ENCODE results near the gene ATP6V1G2.

ATP6V1G2 gene

DNA sequence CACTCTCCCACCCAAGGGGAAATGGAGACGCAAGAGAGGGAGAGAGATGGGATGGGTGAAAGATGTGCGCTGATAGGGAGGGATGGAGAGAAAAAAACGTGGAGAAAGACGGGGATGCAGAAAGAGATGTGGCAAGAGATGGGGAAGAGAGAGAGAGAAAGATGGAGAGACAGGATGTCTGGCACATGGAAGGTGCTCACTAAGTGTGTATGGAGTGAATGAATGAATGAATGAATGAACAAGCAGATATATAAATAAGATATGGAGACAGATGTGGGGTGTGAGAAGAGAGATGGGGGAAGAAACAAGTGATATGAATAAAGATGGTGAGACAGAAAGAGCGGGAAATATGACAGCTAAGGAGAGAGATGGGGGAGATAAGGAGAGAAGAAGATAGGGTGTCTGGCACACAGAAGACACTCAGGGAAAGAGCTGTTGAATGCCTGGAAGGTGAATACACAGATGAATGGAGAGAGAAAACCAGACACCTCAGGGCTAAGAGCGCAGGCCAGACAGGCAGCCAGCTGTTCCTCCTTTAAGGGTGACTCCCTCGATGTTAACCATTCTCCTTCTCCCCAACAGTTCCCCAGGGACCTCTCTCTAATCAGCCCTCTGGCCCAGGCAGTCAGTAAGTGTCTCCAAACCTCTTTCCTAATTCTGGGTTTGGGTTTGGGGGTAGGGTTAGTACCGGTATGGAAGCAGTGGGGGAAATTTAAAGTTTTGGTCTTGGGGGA is 29.7 kb upstream of the ATP6V1G2 start:
- DNase-seq = no peak

DNA sequence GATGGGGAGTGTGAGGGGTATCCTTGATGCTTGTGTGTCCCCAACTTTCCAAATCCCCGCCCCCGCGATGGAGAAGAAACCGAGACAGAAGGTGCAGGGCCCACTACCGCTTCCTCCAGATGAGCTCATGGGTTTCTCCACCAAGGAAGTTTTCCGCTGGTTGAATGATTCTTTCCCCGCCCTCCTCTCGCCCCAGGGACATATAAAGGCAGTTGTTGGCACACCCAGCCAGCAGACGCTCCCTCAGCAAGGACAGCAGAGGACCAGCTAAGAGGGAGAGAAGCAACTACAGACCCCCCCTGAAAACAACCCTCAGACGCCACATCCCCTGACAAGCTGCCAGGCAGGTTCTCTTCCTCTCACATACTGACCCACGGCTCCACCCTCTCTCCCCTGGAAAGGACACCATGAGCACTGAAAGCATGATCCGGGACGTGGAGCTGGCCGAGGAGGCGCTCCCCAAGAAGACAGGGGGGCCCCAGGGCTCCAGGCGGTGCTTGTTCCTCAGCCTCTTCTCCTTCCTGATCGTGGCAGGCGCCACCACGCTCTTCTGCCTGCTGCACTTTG is 29.0 kb upstream of the ATP6V1G2 start, which contains the start of gene TNF:
Gene TNF (plus strand): TSS at position 231 of the 567 bp plus-strand sequence. CDS start 177 bp downstream, at position 408.
- peak; percentile 92 to 93 for DNase-seq

GRCh38 chr6:31574106-31575061 is 28.0 kb upstream of the ATP6V1G2 start:
- DNase-seq = no peak

DNA sequence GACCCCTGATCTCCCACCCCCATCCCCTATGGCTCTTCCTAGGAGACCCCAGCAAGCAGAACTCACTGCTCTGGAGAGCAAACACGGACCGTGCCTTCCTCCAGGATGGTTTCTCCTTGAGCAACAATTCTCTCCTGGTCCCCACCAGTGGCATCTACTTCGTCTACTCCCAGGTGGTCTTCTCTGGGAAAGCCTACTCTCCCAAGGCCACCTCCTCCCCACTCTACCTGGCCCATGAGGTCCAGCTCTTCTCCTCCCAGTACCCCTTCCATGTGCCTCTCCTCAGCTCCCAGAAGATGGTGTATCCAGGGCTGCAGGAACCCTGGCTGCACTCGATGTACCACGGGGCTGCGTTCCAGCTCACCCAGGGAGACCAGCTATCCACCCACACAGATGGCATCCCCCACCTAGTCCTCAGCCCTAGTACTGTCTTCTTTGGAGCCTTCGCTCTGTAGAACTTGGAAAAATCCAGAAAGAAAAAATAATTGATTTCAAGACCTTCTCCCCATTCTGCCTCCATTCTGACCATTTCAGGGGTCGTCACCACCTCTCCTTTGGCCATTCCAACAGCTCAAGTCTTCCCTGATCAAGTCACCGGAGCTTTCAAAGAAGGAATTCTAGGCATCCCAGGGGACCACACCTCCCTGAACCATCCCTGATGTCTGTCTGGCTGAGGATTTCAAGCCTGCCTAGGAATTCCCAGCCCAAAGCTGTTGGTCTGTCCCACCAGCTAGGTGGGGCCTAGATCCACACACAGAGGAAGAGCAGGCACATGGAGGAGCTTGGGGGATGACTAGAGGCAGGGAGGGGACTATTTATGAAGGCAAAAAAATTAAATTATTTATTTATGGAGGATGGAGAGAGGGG is 27.1 kb upstream of the ATP6V1G2 start:
- no peak for DNase-seq

DNA sequence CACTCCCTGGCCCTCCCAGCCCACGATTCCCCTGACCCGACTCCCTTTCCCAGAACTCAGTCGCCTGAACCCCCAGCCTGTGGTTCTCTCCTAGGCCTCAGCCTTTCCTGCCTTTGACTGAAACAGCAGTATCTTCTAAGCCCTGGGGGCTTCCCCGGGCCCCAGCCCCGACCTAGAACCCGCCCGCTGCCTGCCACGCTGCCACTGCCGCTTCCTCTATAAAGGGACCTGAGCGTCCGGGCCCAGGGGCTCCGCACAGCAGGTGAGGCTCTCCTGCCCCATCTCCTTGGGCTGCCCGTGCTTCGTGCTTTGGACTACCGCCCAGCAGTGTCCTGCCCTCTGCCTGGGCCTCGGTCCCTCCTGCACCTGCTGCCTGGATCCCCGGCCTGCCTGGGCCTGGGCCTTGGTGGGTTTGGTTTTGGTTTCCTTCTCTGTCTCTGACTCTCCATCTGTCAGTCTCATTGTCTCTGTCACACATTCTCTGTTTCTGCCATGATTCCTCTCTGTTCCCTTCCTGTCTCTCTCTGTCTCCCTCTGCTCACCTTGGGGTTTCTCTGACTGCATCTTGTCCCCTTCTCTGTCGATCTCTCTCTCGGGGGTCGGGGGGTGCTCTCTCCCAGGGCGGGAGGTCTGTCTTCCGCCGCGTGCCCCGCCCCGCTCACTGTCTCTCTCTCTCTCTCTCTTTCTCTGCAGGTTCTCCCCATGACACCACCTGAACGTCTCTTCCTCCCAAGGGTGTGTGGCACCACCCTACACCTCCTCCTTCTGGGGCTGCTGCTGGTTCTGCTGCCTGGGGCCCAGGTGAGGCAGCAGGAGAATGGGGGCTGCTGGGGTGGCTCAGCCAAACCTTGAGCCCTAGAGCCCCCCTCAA is 25.9 kb upstream of the ATP6V1G2 start, which contains the start of gene LTA:
Gene LTA (plus strand): TSS at position 249 of the 871 bp plus-strand sequence. CDS start 454 bp downstream, at position 703.
- DNase-seq = no peak

DNA sequence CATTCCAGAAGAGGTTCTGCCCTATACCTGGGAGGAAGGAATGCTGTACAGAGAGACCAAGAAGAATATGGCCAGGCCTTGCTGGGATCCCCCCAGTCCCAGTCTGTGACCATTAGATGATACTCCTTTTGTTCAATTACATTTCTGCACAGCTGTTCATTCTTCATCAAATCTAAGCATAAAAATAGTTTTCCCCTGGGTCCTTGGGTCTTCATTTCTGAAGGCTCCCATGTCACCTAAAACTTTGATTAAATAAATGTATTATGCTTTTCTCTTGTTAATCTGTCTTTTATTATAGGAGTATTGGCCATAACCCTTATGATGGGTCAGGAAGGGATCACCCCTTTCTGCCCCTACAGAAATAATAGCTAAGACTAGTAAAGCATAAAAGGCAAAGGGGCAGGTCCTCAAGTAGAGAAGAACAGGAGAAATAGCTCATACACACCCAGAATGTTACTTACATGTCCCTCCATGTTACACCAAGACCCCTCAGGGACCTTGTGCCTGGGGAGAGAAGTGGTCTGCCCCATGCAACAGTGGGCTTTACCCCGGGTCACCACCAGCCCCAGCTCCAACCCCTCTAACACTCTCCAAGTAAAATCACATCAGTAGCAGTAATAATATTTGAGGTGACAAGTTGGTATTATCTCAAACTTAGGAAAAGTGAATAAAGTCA is 23.6 kb upstream of the ATP6V1G2 start:
- DNase-seq = no peak

DNA sequence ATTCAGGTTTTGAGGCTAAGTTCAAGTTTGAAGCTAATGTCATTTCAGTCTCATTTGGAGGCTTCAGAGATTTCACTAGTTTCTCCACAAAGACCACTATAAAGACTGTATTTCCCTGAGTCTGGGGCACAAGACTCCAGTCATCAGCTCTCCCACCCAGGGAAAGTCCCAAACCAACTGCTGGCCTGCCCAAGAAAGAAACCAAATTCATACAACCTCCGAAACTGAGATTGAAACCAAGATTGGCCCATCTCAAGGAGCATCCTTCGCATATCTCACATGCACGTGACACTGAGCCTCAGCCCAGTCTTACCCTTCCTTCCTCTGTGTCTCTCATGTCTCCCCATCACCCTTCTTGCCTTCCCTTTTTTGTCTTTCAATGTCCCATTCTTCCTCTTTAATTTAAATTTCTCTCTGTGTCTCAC is 22.1 kb upstream of the ATP6V1G2 start:
- peak; percentile 83 to 86 for DNase-seq

GRCh38 chr6:31567531-31568370 is 21.3 kb upstream of the ATP6V1G2 start:
- DNase-seq = peak in 1 of 2 donors; percentile 40

DNA sequence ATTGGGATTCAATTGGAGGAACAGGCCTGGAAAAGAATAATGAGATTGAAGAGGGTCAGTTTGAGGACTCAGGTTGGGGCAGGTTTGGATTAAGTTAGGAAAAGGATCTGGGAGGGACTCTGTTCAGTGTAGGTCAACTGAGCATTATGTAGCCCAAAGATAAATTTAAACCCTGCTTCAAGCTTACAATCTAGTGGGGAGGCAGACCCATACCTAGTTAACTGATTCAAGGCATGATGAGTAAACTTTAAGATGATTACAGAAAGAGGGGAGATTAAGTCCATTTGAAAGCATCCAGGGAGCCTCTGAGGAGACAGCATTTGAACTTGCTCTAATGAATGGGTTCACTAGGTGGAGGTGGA is 14.3 kb upstream of the ATP6V1G2 start:
- no peak for DNase-seq

DNA sequence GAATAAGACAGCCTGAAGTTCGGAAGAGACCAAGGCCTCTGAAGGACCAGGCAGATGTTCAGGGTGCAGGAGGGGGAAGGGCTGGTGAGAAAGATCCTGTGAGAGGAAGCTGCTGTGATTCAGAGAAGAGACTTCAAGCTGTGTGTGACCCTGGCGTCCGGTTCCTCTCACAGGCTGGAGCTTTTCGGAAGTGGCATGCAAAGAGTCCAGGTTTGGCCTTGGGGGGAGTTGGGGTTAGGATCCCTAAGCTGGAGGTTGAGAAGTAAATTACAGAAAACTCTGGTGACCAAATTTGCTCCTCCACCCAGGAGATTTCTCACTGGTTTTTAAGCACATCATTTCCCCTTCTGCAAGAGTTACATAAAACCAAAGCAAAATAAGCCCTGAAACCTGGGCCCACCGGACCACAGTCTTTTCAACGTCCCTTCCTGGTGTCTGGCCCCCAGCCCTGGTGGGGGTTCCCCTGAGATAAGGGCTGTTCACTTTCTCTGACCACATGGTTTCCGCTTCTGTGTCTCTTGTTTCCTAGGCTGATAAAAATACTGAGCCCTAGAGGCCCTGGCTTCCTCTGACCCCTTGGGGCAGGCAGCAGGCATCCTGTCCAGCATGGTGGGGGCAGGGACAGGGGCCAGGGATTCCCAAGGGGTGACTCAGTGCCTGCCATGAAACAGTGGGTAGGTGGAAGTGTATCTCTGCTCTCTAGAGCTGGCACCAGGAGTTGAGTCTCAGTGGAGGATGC is 13.7 kb upstream of the ATP6V1G2 start:
- peak; percentile 67 to 74 for DNase-seq

DNA sequence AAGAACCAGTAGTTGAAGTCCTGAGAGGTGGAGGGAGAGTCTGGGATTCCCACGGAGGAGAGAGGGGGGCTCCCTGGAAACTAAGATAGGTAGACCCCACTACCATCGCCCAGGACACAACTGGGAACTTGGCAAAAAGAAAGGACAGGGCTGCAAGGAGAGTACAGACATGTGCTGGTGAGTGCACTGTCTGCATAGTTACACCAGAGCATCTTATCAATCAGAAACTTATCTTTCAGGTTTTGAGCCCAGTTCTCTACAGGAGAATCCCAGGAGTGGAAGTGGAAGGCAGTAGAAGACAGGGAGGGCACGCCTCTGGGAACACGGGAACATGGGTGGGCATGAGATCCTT is 13.2 kb upstream of the ATP6V1G2 start:
- no peak for DNase-seq

GRCh38 chr6:31558631-31559500 is 12.5 kb upstream of the ATP6V1G2 start:
- peak; percentile 94 to 97 for DNase-seq

DNA sequence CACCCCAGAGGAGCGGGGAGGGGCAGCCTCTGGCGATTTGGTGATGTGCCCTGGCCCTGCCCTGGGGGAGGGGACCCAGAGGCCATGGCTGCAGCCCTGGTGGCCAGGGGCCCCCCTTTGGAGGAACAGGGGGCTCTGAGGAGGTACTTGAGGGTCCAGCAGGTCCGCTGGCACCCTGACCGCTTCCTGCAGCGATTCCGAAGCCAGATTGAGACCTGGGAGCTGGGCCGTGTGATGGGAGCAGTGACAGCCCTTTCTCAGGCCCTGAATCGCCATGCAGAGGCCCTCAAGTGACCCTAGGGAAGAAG is 11.9 kb upstream of the ATP6V1G2 start:
- no peak for DNase-seq

DNA sequence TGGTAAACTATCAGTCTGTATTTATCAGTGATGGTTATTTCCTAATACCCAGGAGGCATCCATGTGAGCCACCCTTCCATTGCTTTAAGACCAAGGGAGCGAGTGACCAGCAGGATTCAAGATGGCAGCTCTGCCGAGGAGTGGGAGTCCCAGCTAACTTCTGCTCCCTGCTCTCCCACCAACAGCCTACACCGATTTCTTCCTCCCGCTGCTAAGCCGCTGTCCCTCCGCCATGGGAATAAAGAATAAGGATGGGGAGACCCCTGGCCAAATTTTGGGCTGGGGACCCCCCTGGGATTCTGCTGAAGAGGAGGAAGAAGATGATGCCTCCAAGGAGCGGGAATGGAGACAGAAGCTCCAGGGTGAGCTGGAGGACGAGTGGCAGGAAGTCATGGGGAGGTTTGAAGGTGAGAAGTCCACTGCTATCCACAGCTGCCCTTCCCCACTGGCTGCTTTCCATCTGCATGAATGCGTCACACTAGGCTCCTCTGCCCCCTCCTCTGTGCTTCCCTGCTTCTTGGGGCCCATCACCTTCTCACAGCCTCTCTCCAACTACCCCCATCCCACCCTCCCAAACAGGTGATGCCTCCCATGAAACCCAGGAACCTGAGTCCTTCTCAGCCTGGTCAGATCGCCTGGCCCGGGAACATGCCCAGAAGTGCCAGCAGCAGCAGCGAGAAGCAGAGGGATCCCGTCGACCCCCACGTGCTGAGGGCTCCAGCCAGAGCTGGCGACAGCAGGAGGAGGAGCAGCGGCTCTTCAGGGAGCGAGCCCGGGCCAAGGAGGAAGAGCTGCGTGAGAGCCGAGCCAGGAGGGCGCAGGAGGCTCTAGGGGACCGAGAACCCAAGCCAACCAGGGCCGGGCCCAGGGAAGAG is 11.3 kb upstream of the ATP6V1G2 start:
- DNase-seq = no peak

DNA sequence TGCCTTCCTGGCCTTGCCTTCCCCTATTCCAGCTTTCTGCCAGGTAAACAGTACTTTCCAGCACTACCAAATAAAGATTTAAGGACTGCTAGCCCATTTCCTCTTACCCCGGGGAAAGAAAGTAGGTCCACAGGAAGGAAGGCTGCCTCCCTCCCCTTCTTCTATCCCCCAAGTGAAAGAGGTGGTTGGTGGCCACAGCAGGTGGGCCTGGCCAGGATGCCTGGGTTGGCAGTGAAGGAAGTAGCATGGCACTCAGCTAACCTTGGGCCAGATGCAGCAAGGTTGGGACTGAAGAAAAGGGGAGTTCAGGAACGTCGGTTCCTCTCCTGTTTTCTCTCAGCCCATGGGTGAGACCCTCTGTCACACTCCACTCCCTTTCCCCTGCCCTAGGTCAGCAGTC is 9.9 kb upstream of the ATP6V1G2 start:
- no peak for DNase-seq

- peak; percentile 88 to 90 for DNase-seq
These were observed 5.0 kb upstream of the ATP6V1G2 start for GRCh38 chr6:31551371-31551770.

DNA sequence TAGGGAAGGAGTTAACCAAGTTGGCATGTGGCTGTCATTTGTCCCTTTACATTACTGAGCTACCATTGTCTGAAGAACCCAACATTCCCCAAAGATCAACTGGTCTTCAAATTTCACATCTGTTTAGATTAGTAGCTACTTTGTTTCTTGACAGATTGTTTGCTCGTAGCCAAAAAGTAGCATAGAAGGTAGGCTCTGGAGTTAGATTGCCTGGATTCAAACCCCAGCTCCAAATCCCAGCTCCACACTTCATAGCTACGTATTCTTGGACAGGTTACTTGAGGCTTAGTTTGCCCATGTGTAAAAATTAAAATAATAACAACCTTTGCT is 2.1 kb upstream of the ATP6V1G2 start:
- no peak for DNase-seq

All from inflammatory macrophage (primary cell).